PFSK-1 (cell line): ENCODE measurements around the gene TCAF1.

Experiments
- FOXP2 ChIP-seq: optimal IDR thresholded peaks from 2 replicates; pipeline ENCODE3; 2011; ENCODE audit warnings: borderline replicate concordance, control low read depth, inconsistent platforms; ENCODE audit not compliant: insufficient read depth; ENCODE audit errors: extremely low read length, extremely low read depth
- POLR2AphosphoS5 ChIP-seq: IDR thresholded peaks from 2 replicates; pipeline ENCODE4 v1.6.1; 2012; ENCODE audit warnings: low read depth, mild to moderate bottlenecking, control low read depth, low read length, moderate library complexity
- SIN3A ChIP-seq: IDR thresholded peaks from 2 replicates; pipeline ENCODE4 v1.6.1; 2012; ENCODE audit warnings: mild to moderate bottlenecking, low read length, moderate library complexity, borderline replicate concordance; ENCODE audit not compliant: insufficient read depth
- TAF1 ChIP-seq: IDR thresholded peaks from 2 replicates; pipeline ENCODE4 v1.6.1; 2012; ENCODE audit warnings: low read length, control low read depth, borderline replicate concordance; ENCODE audit not compliant: insufficient read depth
- TF ChIP-seq, protein P1 (sequence below), 2 experiments: IDR thresholded peaks; 2 replicates each; pipeline versions ENCODE4 v1.6.1 to v1.8.0; 2011 to 2012; ENCODE audit warnings: low read depth in 2 of 2, low read length in 2 of 2, control low read depth in 1 of 2, inconsistent platforms in 1 of 2, mild to moderate bottlenecking in 1 of 2, moderate library complexity in 1 of 2; ENCODE audit not compliant: insufficient read depth in 1 of 2

DNA sequence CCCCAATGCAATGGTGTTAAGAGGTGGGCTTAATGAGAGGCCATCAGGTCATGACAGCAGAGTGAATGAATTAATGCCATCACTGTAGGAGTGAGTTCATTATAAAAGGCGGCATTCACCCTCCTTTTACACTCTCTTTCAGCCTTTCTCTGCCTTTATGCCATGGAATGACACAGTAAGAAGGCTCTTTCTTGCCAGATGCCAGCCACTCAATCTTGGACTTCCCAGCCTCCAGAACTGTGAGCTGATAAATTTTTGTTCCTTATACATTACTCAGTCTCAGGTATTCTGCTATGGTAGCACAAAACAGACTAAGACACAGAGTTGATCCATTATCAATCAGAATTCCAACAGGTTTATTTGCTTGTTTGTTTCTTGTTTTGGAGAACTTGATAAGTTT lies 3.2 kb downstream of the TCAF1 start:
- TF ChIP-seq, protein P1, sequence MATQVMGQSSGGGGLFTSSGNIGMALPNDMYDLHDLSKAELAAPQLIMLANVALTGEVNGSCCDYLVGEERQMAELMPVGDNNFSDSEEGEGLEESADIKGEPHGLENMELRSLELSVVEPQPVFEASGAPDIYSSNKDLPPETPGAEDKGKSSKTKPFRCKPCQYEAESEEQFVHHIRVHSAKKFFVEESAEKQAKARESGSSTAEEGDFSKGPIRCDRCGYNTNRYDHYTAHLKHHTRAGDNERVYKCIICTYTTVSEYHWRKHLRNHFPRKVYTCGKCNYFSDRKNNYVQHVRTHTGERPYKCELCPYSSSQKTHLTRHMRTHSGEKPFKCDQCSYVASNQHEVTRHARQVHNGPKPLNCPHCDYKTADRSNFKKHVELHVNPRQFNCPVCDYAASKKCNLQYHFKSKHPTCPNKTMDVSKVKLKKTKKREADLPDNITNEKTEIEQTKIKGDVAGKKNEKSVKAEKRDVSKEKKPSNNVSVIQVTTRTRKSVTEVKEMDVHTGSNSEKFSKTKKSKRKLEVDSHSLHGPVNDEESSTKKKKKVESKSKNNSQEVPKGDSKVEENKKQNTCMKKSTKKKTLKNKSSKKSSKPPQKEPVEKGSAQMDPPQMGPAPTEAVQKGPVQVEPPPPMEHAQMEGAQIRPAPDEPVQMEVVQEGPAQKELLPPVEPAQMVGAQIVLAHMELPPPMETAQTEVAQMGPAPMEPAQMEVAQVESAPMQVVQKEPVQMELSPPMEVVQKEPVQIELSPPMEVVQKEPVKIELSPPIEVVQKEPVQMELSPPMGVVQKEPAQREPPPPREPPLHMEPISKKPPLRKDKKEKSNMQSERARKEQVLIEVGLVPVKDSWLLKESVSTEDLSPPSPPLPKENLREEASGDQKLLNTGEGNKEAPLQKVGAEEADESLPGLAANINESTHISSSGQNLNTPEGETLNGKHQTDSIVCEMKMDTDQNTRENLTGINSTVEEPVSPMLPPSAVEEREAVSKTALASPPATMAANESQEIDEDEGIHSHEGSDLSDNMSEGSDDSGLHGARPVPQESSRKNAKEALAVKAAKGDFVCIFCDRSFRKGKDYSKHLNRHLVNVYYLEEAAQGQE (IDR thresholded peaks at IDR 0.05; ENCODE audit: insufficient read depth in 1 of 2, low read depth in 2 of 2, low read length in 2 of 2), result no peak
- TF ChIP-seq POLR2AphosphoS5, result no peak
- TF ChIP-seq TAF1, result no peak
- no peak for TF ChIP-seq FOXP2
- no peak for TF ChIP-seq SIN3A
